RWPE1 (cell line): ENCODE data around the gene ARHGAP29.
A peak's percentile ranks its signal among the peaks of the same experiment; 100 is the strongest.

Experiments used
- CTCF ChIA-PET: fragments of 350-600 bp; sonication (Branson Sonifier 250); formaldehyde crosslinking; extraction: SDS; loops from one replicate; lab custom pipeline; 2021; lab: Yijun Ruan, JAX
- POLR2A ChIA-PET: fragments of 400-600 bp; formaldehyde crosslinking; extraction: SDS; loops from one replicate; lab custom pipeline; 2020; ENCODE audit warnings: antibody characterized with exemption; ENCODE audit not compliant: low non-redundant PET; lab: Yijun Ruan, JAX
- DNase-seq: peaks from one replicate; pipeline ENCODE4 v3.0.0; 2012; ENCODE audit warnings: low spot score
- H3K27ac ChIP-seq: fragments of 450-650 bp; 2 replicates; pipeline ENCODE4 v1.5.1; 2017
- CTCF ChIP-seq: fragments of 450-650 bp; conservative IDR thresholded peaks from 2 replicates; pipeline ENCODE4 v1.5.1; 2017; ENCODE audit warnings: low read depth, mild to moderate bottlenecking

The ARHGAP29 gene

GRCh38 chr1:94275083-94275482, 37.7 kb upstream of the ARHGAP29 start:
- ChIA-PET CTCF (interaction anchor here (0.6 kb wide), 1 partner anchor 58 kb away, joined by 3 read pairs; no protein-coding TSS in a partner anchor), POLR2A (no interaction called here)
- H3K27ac ChIP-seq = no peak overlapping the region
- no peak for DNase-seq
- TF ChIP-seq CTCF = no peak

- no peak overlapping the region for H3K27ac ChIP-seq
- TF ChIP-seq CTCF = no peak
- ChIA-PET CTCF (interaction anchor here (0.6 kb wide), 2 partner anchors 8 to 58 kb away, joined by 3 read pairs; no protein-coding TSS in a partner anchor), POLR2A (no interaction called here)
- DNase-seq = no peak
Measured at GRCh38 chr1:94274561-94274960, 37.2 kb upstream of the ARHGAP29 start.

- no peak for TF ChIP-seq CTCF
- ChIA-PET POLR2A (no interaction called here), CTCF (interaction anchor here (0.6 to 1.1 kb wide), 2 partner anchors 23 to 726 kb away, joined by 3 to 5 read pairs; no protein-coding TSS in a partner anchor)
- DNase-seq = no peak
- H3K27ac ChIP-seq = no peak overlapping the region
Measured at GRCh38 chr1:94273111-94273510, 35.7 kb upstream of the ARHGAP29 start.

DNA sequence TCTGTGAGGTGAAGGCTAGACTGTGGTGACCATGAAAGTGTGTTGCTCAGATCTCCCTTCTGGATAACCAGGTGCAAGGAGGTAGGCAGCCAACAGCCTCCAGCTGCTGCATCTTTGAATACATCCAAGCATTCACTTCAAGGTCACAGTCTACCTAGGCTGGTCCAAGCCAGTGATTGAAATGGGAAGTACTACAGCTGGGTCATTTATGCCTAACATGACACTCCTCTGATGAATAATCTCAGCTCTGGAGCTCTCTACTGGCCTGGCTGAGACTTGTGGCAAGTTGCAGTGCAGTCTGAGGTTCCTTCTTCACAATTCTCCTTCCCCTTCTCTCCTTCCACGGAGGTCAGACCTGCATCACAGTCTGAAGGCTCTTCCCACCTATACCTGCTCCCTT, 35.0 kb upstream of the ARHGAP29 start:
- no peak overlapping the region for H3K27ac ChIP-seq
- no peak for TF ChIP-seq CTCF
- POLR2A ChIA-PET = no interaction called here
- DNase-seq = no peak
- CTCF ChIA-PET = interaction anchor here (0.6 to 1.1 kb wide), 2 partner anchors 24 to 725 kb away, joined by 3 to 5 read pairs; no protein-coding TSS in a partner anchor

DNA sequence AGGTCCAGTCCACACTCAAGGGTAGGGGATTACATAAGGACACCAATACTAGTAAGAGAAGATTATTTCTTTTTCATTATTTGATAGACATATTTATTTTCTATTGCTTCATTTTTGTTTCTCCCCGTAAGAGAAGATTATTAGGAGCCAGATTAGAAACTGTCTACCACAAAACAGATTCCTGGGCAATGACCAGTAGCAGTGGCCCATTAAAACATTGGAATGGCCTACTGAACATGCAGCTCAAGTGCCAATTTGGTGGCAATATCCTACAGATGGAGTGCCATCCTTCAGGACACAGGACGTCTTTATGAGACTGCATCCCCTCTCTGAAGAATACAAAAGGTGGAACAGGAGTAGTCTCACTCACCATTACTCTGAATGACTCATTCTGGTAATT, 34.0 kb upstream of the ARHGAP29 start:
- CTCF ChIA-PET = interaction anchor here (1.1 kb wide), 1 partner anchor 26 kb away, joined by 3 read pairs; no protein-coding TSS in a partner anchor
- no peak for TF ChIP-seq CTCF
- POLR2A ChIA-PET = no interaction called here
- no peak overlapping the region for H3K27ac ChIP-seq
- no peak for DNase-seq

GRCh38 chr1:94270801-94271203, 33.4 kb upstream of the ARHGAP29 start:
- DNase-seq = peak; percentile 67
- ChIA-PET CTCF (interaction anchor here (1.1 kb wide), 1 partner anchor 26 kb away, joined by 3 read pairs; no protein-coding TSS in a partner anchor), POLR2A (no interaction called here)
- no peak for TF ChIP-seq CTCF
- peak overlapping the region; percentile 76 for H3K27ac ChIP-seq
